Activated CD8-positive, alpha-beta T cell treated with anti-CD3 and anti-CD28 coated beads, Interleukin-2, amount 10 ng/mL, durations not matched to agents 7 days and 5 days (primary cell): ENCODE data around the gene NQO2. TPM values are rescaled to one million over a fixed set of nuclear protein-coding genes. Genes with fewer than 3 reads are reported as not detected.

Source experiments
- ATAC-seq: fragments of 150-1000 bp; cut with Tn5 transposase; one replicate; pipeline ENCODE4 v1.10.0; 2021; ENCODE audit warnings: moderate library complexity
- CTCF ChIA-PET: fragments of 350-600 bp; sonication (Branson Sonifier 250); formaldehyde crosslinking; loops from one replicate; lab custom pipeline; 2021; ENCODE audit warnings: antibody characterized with exemption; lab: Charles Lee
- POLR2A ChIA-PET: fragments of 350-600 bp; sonication (Branson Sonifier 250); formaldehyde crosslinking; loops from one replicate; lab custom pipeline; 2021; ENCODE audit warnings: antibody characterized with exemption; lab: Charles Lee
- DNase-seq: peaks from one replicate; pipeline ENCODE4 v3.0.0-alpha.2; 2020
- H3K27ac Mint-ChIP-seq: one replicate; pipeline ENCODE4 v1.8.0; 2021; ENCODE audit warnings: mild to moderate bottlenecking, mixed read lengths
- H3K27me3 Mint-ChIP-seq: one replicate; pipeline ENCODE4 v1.8.0; 2021; ENCODE audit warnings: low read depth, mixed read lengths
- H3K36me3 Mint-ChIP-seq: one replicate; pipeline ENCODE4 v1.8.0; 2021; ENCODE audit warnings: low read depth, mixed read lengths
- H3K4me1 Mint-ChIP-seq: one replicate; pipeline ENCODE4 v1.8.0; 2021; ENCODE audit warnings: low read depth, mixed read lengths
- H3K4me3 Mint-ChIP-seq: one replicate; pipeline ENCODE4 v1.8.0; 2021; ENCODE audit warnings: mild to moderate bottlenecking, mixed read lengths
- H3K9me3 Mint-ChIP-seq: one replicate; pipeline ENCODE4 v1.8.0; 2022; ENCODE audit warnings: mixed read lengths; ENCODE audit not compliant: insufficient read depth
- total RNA-seq, 2 experiments: library from RNA; stranded (reverse); gene quantifications; one replicate each; pipeline ENCODE4 v1.2.3, GENCODE V29; 2021

The NQO2 gene
- total RNA-seq, 2 experiments from 2014 or later = 21.2 to 21.4 TPM

GRCh38 chr6:2977799-2978590 is 21.7 kb upstream of the NQO2 start:
- POLR2A ChIA-PET = interaction anchor here (0.6 kb wide), 1 partner anchor 34 kb away, joined by 3 read pairs; no protein-coding TSS in a partner anchor
- Mint-ChIP-seq H3K27ac (no peak overlapping the region), H3K27me3 (peaks cover 19% of the 10 kb centered on the region), H3K4me1 (peaks cover 8% of the 10 kb centered on the region), H3K4me3 (no peak overlapping the region), H3K36me3 (peaks cover 3% of the 10 kb centered on the region), H3K9me3 (no peaks in the 10 kb centered on the region)
- ATAC-seq = no peak
- DNase-seq = no peak
- CTCF ChIA-PET = interaction anchor here (1.0 to 2.0 kb wide), 5 partner anchors 10 to 131 kb away, joined by 3 to 10 read pairs (median 7); no protein-coding TSS in a partner anchor

- CTCF ChIA-PET = interaction anchor here (1.0 to 2.0 kb wide), 2 partner anchors 9 to 11 kb away, joined by 3 to 10 read pairs; no protein-coding TSS in a partner anchor
- DNase-seq = no peak
- Mint-ChIP-seq H3K4me3 (no peak overlapping the region), H3K4me1 (peaks cover 4% of the 10 kb centered on the region), H3K9me3 (no peaks in the 10 kb centered on the region), H3K36me3 (peaks cover under 1% of the 10 kb centered on the region), H3K27me3 (peaks cover 27% of the 10 kb centered on the region), H3K27ac (no peak overlapping the region)
- ATAC-seq = no peak
- POLR2A ChIA-PET = no interaction called here
These were observed 20.8 kb upstream of the NQO2 start for GRCh38 chr6:2978923-2979322.

GRCh38 chr6:2979819-2980464 is 19.8 kb upstream of the NQO2 start:
- no peak for DNase-seq
- Mint-ChIP-seq H3K9me3 (no peaks in the 10 kb centered on the region), H3K27me3 (peaks cover 28% of the 10 kb centered on the region), H3K4me1 (no peaks in the 10 kb centered on the region), H3K27ac (no peak overlapping the region), H3K36me3 (no peaks in the 10 kb centered on the region), H3K4me3 (no peak overlapping the region)
- ATAC-seq = no peak
- ChIA-PET POLR2A (interaction anchor here (0.7 to 1.2 kb wide), 2 partner anchors 10 to 23 kb away, joined by 3 to 4 read pairs; no protein-coding TSS in a partner anchor), CTCF (interaction anchor here (0.7 to 2.8 kb wide), 4 partner anchors 8 to 69 kb away, joined by 3 to 14 read pairs (median 4); no protein-coding TSS in a partner anchor)

GRCh38 chr6:2980465-2980855 is 19.2 kb upstream of the NQO2 start:
- Mint-ChIP-seq H3K27me3 (peaks cover 28% of the 10 kb centered on the region), H3K4me3 (no peak overlapping the region), H3K27ac (no peak overlapping the region), H3K9me3 (no peaks in the 10 kb centered on the region), H3K4me1 (no peaks in the 10 kb centered on the region), H3K36me3 (no peaks in the 10 kb centered on the region)
- ChIA-PET CTCF (interaction anchor here (0.7 to 2.8 kb wide), 4 partner anchors 8 to 69 kb away, joined by 3 to 14 read pairs (median 4); no protein-coding TSS in a partner anchor), POLR2A (interaction anchor here (0.7 to 1.2 kb wide), 2 partner anchors 10 to 23 kb away, joined by 3 to 4 read pairs; no protein-coding TSS in a partner anchor)
- no peak for ATAC-seq
- no peak for DNase-seq

GRCh38 chr6:2982426-2983117 is 17.1 kb upstream of the NQO2 start:
- ChIA-PET CTCF (interaction anchor here (2.6 to 2.8 kb wide), 2 partner anchors 30 kb away, joined by 10 to 14 read pairs; no protein-coding TSS in a partner anchor), POLR2A (no interaction called here)
- Mint-ChIP-seq H3K4me1 (peaks cover 6% of the 10 kb centered on the region), H3K4me3 (no peak overlapping the region), H3K27me3 (peaks cover 21% of the 10 kb centered on the region), H3K9me3 (no peaks in the 10 kb centered on the region), H3K27ac (no peak overlapping the region), H3K36me3 (no peaks in the 10 kb centered on the region)
- ATAC-seq = no peak
- no peak for DNase-seq

GRCh38 chr6:2984738-2985406 is 14.8 kb upstream of the NQO2 start:
- POLR2A ChIA-PET = interaction anchor here (1.3 to 1.5 kb wide), 2 partner anchors 13 to 48 kb away, joined by 4 to 5 read pairs; partner anchors contain the start of gene SERPINB6
- no peak for DNase-seq
- H3K36me3 Mint-ChIP-seq = no peaks in the 10 kb centered on the region
- CTCF ChIA-PET = interaction anchor here (0.7 to 7.5 kb wide), 4 partner anchors 32 to 139 kb away, joined by 3 to 97 read pairs (median 6); no protein-coding TSS in a partner anchor
- no peaks in the 10 kb centered on the region for H3K9me3 Mint-ChIP-seq
- peaks cover 18% of the 10 kb centered on the region for H3K27me3 Mint-ChIP-seq
- no peak overlapping the region for H3K27ac Mint-ChIP-seq
- H3K4me3 Mint-ChIP-seq = no peak overlapping the region
- ATAC-seq = no peak
- H3K4me1 Mint-ChIP-seq = peaks cover 16% of the 10 kb centered on the region

GRCh38 chr6:2986722-2987221 is 12.9 kb upstream of the NQO2 start:
- Mint-ChIP-seq H3K27me3 (peaks cover 13% of the 10 kb centered on the region), H3K9me3 (no peaks in the 10 kb centered on the region), H3K36me3 (no peaks in the 10 kb centered on the region), H3K4me1 (peaks cover 25% of the 10 kb centered on the region), H3K4me3 (no peak overlapping the region), H3K27ac (peak overlapping the region; percentile 17)
- CTCF ChIA-PET = interaction anchor here (1.1 to 7.5 kb wide), 12 partner anchors 9 to 228 kb away, joined by 4 to 97 read pairs (median 14); partner anchors contain the start of gene SERPINB6
- DNase-seq (no peak), ATAC-seq (no peak)
- POLR2A ChIA-PET = interaction anchor here (0.6 to 5.4 kb wide), 9 partner anchors 11 to 1360 kb away, joined by 3 to 36 read pairs (median 4); partner anchors contain the start of gene SERPINB1

GRCh38 chr6:2988094-2988425 is 11.6 kb upstream of the NQO2 start:
- ATAC-seq (no peak), DNase-seq (no peak)
- H3K4me1 Mint-ChIP-seq = peaks cover 25% of the 10 kb centered on the region
- H3K4me3 Mint-ChIP-seq = peak overlapping the region; percentile 87
- H3K9me3 Mint-ChIP-seq = no peaks in the 10 kb centered on the region
- peak overlapping the region; percentile 95 for H3K27ac Mint-ChIP-seq
- ChIA-PET CTCF (interaction anchor here (1.0 to 7.5 kb wide), 18 partner anchors 8 to 250 kb away, joined by 3 to 97 read pairs (median 12); partner anchors contain the start of genes MYLK4 and SERPINB1), POLR2A (interaction anchor here (1.0 to 5.4 kb wide), 11 partner anchors 16 to 222 kb away, joined by 3 to 76 read pairs (median 19); partner anchors contain the start of genes RIPK1, SERPINB1, SERPINB6 and WRNIP1)
- peaks cover 10% of the 10 kb centered on the region for H3K27me3 Mint-ChIP-seq
- H3K36me3 Mint-ChIP-seq = no peaks in the 10 kb centered on the region

- POLR2A ChIA-PET = interaction anchor here (1.0 to 5.4 kb wide), 24 partner anchors 11 to 223 kb away, joined by 3 to 76 read pairs (median 6); partner anchors contain the start of genes NQO2, RIPK1, SERPINB1 and SERPINB6
- Mint-ChIP-seq H3K4me3 (peak overlapping the region; percentile 87), H3K4me1 (peaks cover 25% of the 10 kb centered on the region), H3K27me3 (peaks cover 4% of the 10 kb centered on the region), H3K36me3 (no peaks in the 10 kb centered on the region), H3K27ac (peak overlapping the region; percentile 96), H3K9me3 (no peaks in the 10 kb centered on the region)
- DNase-seq = peak; percentile 83
- CTCF ChIA-PET = interaction anchor here (1.0 to 7.5 kb wide), 31 partner anchors 9 to 263 kb away, joined by 3 to 97 read pairs (median 10); partner anchors contain the start of genes MYLK4, NQO2, SERPINB1 and WRNIP1
- ATAC-seq = peak; percentile 79
These were observed 11.0 kb upstream of the NQO2 start for GRCh38 chr6:2988426-2989331.
